Measurements from ENCODE around the gene PSMD1.

PSMD1 gene

GRCh38 chr2:231128541-231128940 lies 71.9 kb downstream of the PSMD1 start:
- TF ChIP-seq MYC (IDR thresholded peaks at IDR 0.05; ENCODE audit: low read depth, low read length), result no peak
- no peak for TF ChIP-seq CTCF (IDR thresholded peaks at IDR 0.05; ENCODE audit: low read depth, low read length)
- no peak for TF ChIP-seq MAX (IDR thresholded peaks at IDR 0.05; ENCODE audit: low read depth, low read length)
- no peak for TF ChIP-seq POLR2A (IDR thresholded peaks at IDR 0.05; ENCODE audit: extremely low read depth, insufficient read length)
- no peak overlapping the region for H3K4me3 ChIP-seq (ENCODE audit: low read depth, low read length)
- DNase-seq (ENCODE audit: low read depth), result no peak

GRCh38 chr2:231129216-231129615 lies 72.5 kb downstream of the PSMD1 start:
- H3K4me3 ChIP-seq (ENCODE audit: low read depth, low read length), result no peak overlapping the region
- no peak for DNase-seq (ENCODE audit: low read depth)
- TF ChIP-seq MYC (IDR thresholded peaks at IDR 0.05; ENCODE audit: low read depth, low read length), result no peak

GRCh38 chr2:231130336-231131056 lies 73.8 kb downstream of the PSMD1 start:
- no peak for DNase-seq (ENCODE audit: low read depth)
- no peak for TF ChIP-seq MYC (IDR thresholded peaks at IDR 0.05; ENCODE audit: low read depth, low read length)
- TF ChIP-seq MAX (IDR thresholded peaks at IDR 0.05; ENCODE audit: low read depth, low read length), result no peak
- TF ChIP-seq CTCF (IDR thresholded peaks at IDR 0.05; ENCODE audit: low read depth, low read length), result no peak
- TF ChIP-seq POLR2A (IDR thresholded peaks at IDR 0.05; ENCODE audit: extremely low read depth, insufficient read length), result no peak

GRCh38 chr2:231132129-231132528 lies 75.5 kb downstream of the PSMD1 start:
- TF ChIP-seq MAX (IDR thresholded peaks at IDR 0.05; ENCODE audit: low read depth, low read length), result no peak
- no peak overlapping the region for H3K4me3 ChIP-seq (ENCODE audit: low read depth, low read length)
- no peak for DNase-seq (ENCODE audit: low read depth)

More at GRCh38 chr2:231130336-231131056, 73.8 kb downstream of the PSMD1 start:
- H3K4me3 ChIP-seq (ENCODE audit: low read depth, low read length), result no peak overlapping the region

GRCh38 chr2:231133365-231134099 lies 76.9 kb downstream of the PSMD1 start:
- TF ChIP-seq CTCF (IDR thresholded peaks at IDR 0.05; ENCODE audit: low read depth, low read length) (no peak), MYC (IDR thresholded peaks at IDR 0.05; ENCODE audit: low read depth, low read length) (no peak), POLR2A (IDR thresholded peaks at IDR 0.05; ENCODE audit: extremely low read depth, insufficient read length) (no peak)
- DNase-seq (ENCODE audit: low read depth), result peak; percentile 15

GRCh38 chr2:231134910-231135655 lies 78.4 kb downstream of the PSMD1 start:
- TF ChIP-seq POLR2A (IDR thresholded peaks at IDR 0.05; ENCODE audit: extremely low read depth, insufficient read length) (no peak), CTCF (IDR thresholded peaks at IDR 0.05; ENCODE audit: low read depth, low read length) (no peak), MAX (IDR thresholded peaks at IDR 0.05; ENCODE audit: low read depth, low read length) (no peak), MYC (IDR thresholded peaks at IDR 0.05; ENCODE audit: low read depth, low read length) (no peak)
- DNase-seq (ENCODE audit: low read depth), result peak; percentile 46
- H3K4me3 ChIP-seq (ENCODE audit: low read depth, low read length), result no peak overlapping the region

More at GRCh38 chr2:231133365-231134099, 76.9 kb downstream of the PSMD1 start:
- H3K4me3 ChIP-seq (ENCODE audit: low read depth, low read length), result no peak overlapping the region

Measured in NB4 (cell line).